Suppressor macrophage treated with lipopolysaccharide for 1 hour (primary cell): Measurements from ENCODE around the gene CD248.
A peak's percentile ranks its signal among the peaks of the same experiment; 100 is the strongest.
"Not testable (repeated sequence)": the region's sequence is repeated elsewhere in the genome, so short reads cannot be mapped to it uniquely, and the experiment has no call there.

Experiments
- DNase-seq, 3 donors: peaks; one replicate each; pipeline ENCODE4 v3.0.0-alpha.2; 2020 to 2022

The CD248 gene

DNA sequence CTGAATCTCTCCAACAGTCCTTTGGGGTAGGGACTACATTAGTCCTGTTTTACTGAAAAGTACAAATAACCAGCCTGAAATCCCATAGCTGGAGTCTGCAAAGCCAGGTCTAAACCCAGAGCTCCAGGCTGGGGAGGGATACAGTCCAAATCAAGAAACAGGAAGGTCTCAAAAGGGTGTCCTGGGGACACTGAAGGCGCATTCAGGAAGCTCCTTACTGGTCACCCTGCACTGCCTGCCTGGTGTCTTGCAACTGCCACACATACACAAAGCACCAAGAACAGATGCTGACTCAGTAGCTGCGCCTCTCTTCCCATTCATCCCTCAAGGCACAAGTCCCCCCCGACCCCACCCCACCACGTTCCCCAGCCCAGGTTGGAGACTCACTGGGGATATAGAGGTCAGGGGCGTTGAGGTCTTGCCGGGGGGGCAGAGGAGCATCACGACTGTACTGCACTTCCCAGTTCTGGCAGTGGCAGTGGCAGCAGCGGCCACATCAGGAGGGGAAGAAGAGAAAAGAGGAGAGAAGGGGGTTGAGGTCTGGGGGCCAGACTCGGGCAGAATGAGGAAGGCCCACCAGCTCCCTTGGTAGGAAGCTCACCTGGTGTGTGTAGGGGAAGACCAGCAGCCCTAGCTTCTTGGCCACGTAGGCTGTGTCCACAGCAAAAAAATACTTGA, 29.5 kb downstream of the CD248 start:
- DNase-seq, result peak; percentile 27 to 37 (median 32)

DNA sequence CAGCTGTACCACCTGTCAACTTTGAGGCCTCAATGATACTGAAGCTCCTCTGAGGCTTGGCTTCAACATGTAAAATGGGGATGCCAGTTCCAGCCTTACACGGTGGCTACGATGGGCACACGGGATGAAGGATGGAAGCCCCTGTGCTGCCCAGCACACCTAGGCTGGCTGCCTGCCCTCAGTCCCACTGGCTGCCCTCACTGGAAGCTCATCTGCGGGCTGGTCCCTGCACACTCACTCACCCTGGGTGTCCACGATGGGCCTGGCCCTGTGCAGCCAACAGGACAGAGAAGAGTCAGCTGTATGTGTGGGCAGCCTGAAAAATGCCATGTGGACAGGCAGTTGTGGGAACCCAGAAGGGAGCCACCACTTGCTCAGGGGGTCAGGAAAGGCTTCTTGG, 30.1 kb downstream of the CD248 start:
- no peak for DNase-seq

DNA sequence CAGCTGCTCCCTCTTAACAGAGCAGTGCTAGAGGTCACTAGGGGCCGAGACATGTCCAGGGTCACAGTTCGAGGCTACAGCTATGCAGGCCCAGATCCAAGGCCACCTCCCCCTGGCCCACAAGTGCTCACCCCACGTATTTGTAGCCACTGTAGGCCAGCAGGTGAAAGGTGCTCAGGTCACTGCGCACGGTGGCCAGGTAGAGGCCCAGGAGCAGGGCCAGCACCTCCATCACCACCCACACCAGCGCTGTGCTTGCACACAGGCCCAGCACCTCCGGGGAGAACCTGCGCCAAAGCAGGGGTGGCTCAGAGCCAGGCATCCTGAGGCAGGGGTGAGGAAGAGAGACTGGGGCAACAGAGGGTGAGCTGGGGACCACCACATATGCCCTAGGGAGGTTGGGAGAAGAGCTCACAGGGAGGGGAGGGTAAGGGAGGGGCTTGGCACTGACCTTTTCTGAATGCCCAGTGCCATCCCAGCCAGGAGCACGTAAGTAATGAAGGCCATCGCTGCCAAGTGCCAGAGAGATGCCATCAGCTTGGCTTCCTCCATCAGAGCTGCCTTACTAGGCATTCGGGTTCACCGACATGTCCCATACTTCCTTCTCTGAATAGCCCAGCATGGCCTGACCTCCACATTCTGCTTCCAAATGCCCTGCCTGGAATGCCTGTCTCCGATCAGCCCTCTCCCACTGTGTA, 31.4 kb downstream of the CD248 start:
- DNase-seq, result no peak

DNA sequence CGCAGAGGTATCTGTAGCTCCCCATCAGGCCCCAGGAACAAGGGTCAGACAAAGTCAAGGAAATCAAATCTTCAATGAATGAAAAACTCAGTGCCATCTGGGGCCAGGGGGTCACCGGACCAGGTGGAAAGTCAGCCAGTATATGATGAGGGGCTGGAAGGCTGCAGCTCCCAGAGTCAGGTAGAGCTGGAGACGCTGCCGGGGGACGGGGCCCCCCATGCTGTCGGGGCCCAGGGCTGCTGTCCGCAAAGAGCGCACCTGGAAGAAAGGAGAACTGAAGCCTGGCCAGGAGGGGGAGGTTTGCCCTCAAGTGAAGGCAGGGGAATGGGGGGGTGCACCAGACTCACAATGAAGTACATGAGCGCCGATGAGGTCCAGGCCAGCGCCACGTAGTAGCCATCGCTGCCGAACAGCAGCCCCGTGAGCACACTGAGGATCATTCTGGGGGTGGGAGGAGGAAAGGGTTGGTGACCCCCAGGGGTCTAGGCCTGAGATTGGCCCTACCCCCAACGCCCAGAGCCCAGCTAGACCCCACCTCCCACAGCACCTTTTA, 32.2 kb downstream of the CD248 start:
- no peak for DNase-seq

- DNase-seq, result no peak
Observed at GRCh38 chr11:66283461-66284105, 33.3 kb downstream of the CD248 start.

DNA sequence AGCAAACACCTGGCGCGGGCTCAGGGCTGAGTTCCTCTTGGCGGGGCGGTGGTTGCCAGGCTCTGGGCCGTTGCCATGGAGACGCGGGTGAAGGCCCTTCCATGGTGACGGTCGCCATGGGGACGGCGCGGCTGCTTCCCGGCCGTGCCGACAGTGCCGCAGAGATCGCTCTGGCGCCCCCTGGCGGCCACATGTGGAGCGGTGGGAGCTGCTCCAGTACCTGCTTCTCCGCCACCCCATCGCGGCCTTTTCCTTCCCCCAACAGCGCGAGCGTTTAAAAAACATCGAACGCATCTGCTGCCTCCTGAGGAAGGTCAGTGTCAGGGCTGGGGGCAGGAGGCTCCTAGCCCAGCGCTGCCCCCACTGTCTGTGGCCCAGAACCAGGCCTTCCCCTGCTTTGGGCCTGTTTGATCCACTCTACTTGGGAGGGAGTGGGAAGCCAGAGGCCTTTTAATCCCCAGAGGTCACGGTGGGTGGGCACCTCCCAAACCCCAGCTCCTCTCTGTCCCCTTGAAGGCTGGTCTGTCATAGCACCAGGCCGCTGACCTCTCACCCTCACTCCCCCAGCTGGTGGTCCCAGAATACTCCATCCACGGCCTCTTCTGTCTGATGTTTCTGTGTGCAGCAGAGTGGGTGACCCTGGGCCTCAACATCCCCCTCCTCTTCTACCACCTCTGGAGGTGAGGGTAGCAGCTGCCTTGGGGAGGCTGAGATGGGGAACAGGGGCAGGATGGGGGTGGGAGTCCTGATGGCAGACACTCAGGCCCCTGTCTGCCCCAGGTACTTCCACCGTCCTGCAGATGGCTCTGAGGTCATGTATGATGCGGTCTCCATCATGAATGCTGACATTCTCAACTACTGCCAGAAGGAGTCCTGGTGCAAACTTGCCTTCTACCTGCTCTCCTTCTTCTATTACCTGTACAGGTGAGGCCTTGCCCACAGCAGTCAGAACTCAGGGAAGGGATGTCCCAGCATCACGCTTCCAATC, 34.1 kb downstream of the CD248 start:
- peak; percentile 98 to 100 (median 99) for DNase-seq

DNA sequence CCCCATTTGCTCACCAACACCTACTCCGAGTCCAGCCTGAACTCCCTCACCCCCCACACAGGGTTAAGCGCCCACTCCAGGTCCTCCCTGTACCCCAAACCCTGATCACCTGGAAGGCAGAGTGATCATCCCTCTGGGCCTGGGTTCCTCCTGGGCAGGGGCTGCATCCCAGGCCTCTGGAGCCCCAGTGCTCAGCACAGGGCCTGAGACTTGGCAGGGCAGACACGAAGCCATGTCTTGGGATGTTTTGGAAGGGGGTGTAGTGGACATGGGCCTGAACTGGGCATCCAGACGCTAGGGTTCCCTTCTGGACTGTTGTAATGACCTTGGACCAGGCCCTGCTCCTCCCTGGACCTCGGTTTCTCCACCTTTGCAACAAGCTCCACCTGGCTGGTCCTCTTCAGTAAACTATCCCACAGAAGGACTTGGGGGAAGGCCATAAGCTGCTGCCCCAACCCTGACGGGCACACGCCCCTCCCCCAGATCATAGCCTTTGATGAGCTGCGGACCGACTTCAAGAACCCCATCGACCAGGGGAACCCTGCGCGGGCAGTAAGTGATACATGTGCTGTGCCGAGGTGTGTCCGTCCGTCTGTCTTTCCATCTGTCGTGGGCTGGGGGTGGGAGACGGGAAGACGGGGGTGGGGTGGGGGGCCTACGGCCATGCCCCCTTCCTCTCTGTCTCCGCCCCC, 34.9 kb downstream of the CD248 start:
- DNase-seq, result no peak

DNA sequence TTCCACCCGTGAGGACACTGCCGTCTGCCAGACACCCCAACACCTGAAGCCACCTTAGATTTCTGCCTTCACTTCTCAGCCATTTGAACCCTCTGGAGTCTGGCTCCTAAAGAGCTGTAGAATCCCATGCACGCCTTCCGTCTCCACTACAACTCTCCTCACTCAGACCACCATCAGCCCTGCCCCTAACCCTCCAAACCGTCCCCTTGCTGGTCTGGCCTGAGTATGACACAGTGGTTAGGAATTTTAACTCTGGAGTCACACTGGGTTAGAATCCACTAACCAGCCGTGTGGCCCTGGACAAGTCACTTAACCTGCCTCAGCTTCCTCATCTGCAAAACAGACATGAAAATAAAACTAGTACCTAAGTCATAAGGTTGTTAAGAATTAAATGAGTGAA, 35.8 kb downstream of the CD248 start:
- DNase-seq, result no peak

- DNase-seq, result no peak
Observed at GRCh38 chr11:66280428-66280827, 36.4 kb downstream of the CD248 start.

DNA sequence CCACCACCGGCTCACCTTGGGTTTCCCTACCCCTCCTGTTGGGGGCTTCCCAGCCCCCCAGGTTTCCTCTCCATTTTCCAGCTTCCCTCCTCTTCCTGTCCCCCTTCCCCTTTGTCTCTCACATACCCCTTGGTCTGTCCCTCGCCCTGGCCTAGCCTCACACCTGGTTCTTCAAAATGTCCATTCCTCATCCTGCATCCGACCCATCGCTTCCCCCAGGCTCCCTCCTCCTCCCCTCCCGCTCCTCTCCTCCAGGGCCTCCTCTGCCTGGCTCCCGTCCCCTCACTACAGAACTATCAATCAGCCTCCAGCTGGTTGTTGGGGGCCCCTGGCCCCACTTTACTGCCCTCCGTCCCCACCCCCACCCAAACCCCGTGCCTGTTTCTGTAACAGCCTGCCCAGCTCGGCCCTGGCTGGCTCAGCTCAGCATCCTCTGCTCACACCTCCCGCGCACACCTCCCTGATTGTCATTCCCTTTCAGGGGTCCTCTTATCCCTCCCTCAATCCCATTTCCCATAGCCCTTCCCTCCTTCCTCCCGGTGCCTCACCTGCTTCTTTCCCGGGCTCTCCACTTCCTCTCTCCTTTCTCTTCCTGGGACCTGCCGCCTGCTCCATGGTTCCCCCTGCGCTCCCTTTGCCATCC, 37.6 kb downstream of the CD248 start:
- DNase-seq, result no peak

- DNase-seq, result peak in 1 of 3 donors; percentile 16
Observed at GRCh38 chr11:66278363-66279091, 38.3 kb downstream of the CD248 start.

- DNase-seq, result peak; percentile 31 to 69 (median 44)
Observed at GRCh38 chr11:66277471-66278362, 39.1 kb downstream of the CD248 start, which contains the start of gene CNIH2. Gene CNIH2 (plus strand): TSS chr11:66278175. CDS start chr11:66278457, 282 bp downstream.

- not testable (repeated sequence) for DNase-seq
Observed at GRCh38 chr11:66277064-66277463, 39.8 kb downstream of the CD248 start.

DNA sequence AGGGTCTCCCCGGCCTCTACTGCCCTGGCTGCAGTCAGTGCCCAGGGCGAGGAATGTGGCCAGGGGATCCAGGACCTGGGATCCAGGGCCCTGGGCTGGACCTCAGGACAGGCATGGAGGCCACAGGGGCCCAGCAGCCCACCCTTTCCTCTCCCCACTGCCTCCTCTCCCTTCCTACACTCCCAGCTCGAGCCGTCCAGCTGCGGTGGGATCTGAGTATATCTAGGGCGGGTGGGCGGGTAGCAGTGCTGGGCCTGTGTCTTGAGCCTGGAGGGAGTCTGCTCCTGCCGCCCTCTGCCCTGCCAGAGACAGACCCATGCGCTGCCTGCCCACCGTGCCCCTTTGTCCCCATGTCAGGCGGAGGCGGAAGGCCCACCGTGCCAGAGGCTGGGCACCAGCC, 40.2 kb downstream of the CD248 start:
- not testable (repeated sequence) for DNase-seq

DNA sequence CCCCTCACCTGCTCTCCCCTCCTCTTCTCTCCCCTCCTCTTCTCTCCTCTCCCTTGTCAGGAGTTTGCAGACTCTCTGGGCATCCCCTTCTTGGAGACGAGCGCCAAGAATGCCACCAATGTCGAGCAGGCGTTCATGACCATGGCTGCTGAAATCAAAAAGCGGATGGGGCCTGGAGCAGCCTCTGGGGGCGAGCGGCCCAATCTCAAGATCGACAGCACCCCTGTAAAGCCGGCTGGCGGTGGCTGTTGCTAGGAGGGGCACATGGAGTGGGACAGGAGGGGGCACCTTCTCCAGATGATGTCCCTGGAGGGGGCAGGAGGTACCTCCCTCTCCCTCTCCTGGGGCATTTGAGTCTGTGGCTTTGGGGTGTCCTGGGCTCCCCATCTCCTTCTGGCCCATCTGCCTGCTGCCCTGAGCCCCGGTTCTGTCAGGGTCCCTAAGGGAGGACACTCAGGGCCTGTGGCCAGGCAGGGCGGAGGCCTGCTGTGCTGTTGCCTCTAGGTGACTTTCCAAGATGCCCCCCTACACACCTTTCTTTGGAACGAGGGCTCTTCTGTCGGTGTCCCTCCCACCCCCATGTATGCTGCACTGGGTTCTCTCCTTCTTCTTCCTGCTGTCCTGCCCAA, 40.7 kb downstream of the CD248 start:
- no peak for DNase-seq

- DNase-seq, result no peak
Observed at GRCh38 chr11:66275396-66275795, 41.4 kb downstream of the CD248 start.

DNA sequence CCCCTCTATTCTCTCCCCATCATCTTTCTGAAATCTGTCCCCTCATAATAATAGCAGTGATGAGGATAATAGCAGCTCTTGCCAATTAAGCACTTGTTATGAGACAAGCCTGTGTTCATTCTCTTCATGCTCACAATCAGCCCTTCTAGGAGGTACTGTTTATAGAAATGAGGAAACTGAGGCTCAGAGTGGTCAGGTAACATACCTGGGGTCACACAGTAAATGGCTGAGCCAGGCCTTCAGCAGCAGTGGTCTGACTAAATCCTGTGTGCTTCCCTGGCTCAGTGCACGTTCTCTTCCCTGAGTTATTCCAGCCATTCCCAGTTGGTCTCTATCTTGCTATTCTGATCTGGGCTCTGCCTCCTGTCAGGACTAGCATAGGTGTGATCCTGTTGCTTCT, 42.6 kb downstream of the CD248 start:
- DNase-seq, result no peak

DNA sequence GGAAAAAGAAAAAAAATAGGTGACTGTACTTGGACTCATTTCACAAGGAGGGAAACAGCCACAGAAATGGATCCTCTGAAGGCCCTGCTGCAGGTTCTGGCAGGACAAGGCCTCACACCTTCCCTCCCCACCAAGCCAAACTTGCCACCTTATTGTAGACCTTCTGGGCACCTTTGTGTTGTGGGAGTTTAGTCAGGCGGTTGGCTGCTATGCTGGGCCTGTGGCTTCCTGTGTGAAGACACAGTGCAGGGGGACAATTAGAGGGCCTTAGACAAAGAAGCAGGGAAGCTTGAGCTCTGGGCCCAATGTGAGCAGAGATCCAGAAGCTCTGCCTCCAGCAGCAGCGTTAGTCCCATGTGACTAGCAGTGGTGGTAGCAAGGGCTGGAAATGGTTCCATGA, 44.2 kb downstream of the CD248 start:
- no peak for DNase-seq

DNA sequence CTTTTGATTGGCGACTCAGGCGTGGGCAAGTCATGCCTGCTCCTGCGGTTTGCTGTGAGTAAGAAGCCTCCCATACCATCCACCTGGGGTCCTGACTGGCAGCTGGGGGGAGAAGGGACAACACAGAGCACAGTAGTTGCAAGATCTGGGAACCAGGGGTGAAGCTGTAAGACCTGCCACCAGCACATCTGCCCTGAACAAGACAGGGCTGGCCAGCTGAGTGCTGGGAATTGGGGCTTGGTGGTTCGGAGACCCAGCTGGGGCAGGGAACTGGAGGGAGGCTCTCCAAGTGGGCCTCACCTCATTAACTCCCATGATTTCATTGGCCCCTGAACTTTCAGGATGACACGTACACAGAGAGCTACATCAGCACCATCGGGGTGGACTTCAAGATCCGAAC, 45.0 kb downstream of the CD248 start:
- DNase-seq, result no peak
